HUES64 (cell line): ENCODE measurements around the gene ZNF653.

ENCODE experiments used
- H3K27ac ChIP-seq: 2 replicates; pipeline ENCODE4 v1.7.0; 2013; ENCODE audit warnings: low read depth, low read length, inconsistent platforms
- H3K27me3 ChIP-seq: 2 replicates; pipeline ENCODE4 v1.6.1; 2013; ENCODE audit warnings: mild to moderate bottlenecking, low read length; ENCODE audit not compliant: insufficient read depth
- H3K36me3 ChIP-seq: 2 replicates; pipeline ENCODE4 v1.6.1; 2013; ENCODE audit warnings: mild to moderate bottlenecking, low read length; ENCODE audit not compliant: insufficient read depth
- H3K4me1 ChIP-seq: 2 replicates; pipeline ENCODE4 v1.6.1; 2013; ENCODE audit warnings: mild to moderate bottlenecking, low read length, moderate library complexity; ENCODE audit not compliant: insufficient read depth
- H3K4me3 ChIP-seq: 2 replicates; pipeline ENCODE4 v1.5.1; 2013; ENCODE audit warnings: mild to moderate bottlenecking, low read length, moderate library complexity
- H3K9ac ChIP-seq: 2 replicates; pipeline ENCODE4 v1.6.1; 2013; ENCODE audit warnings: mild to moderate bottlenecking, low read depth, low read length
- H3K9me3 ChIP-seq: 2 replicates; pipeline ENCODE4 v1.6.1; 2013; ENCODE audit warnings: low read depth, low read length; ENCODE audit not compliant: insufficient read depth
- WGBS: fragments of 150-250, 120-280 bp; methylation state at CpG from one replicate; pipeline ENCODE4 v1.1.7; 2013; ENCODE audit warnings: missing lambda C conversion rate; 5-methylcytosine and 5-hydroxymethylcytosine counted together

Gene ZNF653

DNA sequence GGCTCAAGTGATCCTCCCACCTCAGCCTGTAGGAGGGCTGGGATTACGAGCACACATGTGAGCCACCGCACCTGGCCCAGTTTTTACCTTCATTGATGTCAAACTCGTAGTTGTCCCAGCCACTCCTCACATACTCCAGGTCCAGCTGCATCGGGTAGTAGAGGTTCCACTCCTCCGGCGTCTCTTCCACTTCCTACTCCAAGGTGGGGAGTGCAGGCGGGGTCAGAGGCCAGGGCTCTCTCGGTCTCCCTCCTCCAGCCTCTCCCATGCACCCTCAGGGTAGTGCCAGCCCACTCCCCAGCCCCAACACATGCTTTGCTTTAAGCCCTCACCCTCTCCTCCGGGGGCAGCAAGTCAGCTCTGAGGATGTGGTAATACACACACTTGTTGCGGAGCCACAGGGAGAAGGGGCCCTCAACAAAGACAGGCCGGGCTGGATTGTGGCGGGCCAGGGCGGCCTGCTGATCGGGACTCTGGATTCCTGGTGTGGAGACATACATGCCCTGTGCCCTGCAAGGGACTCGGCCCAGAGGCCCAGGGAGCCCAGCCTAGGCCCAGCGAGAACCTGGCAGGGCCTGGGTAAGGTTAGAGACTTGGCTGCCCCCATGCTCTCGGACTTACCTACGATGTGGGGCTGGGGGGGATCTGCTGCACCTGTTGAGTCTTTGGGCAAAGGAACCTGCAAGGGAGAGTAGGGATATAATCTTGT, 1.9 kb upstream of the ZNF653 start:
- H3K9ac ChIP-seq = no peak overlapping the region
- 94% methylated on average over 18 of the region's 18 CpGs for WGBS
- no peaks in the 10 kb centered on the region for H3K9me3 ChIP-seq
- H3K27me3 ChIP-seq = no peaks in the 10 kb centered on the region
- H3K27ac ChIP-seq = no peak overlapping the region
- peaks cover 5% of the 10 kb centered on the region; the same call in 1 of the 2 replicates for H3K4me1 ChIP-seq
- peaks cover 9% of the 10 kb centered on the region for H3K36me3 ChIP-seq
- H3K4me3 ChIP-seq = no peak overlapping the region

DNA sequence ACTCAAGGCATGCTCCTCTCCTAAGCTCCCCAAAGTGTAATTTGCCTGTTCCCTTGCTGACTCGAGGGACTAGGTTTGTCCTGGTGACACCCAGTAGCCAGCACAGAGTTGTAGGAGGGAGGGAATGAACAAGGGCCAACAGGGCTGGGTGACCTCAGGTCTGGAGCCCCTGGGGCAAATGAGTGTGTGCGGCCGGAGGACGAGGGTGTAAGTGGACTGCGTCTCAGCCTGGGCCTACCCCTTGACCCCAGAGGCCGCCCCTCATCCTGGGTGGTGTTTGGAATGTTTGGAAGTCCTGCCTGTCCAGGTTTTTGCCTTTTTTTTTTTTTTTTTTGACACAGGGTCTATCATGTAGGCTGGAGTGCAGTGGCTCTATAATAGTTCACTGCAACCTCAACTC, 1.3 kb upstream of the ZNF653 start:
- Histone ChIP-seq H3K4me3 (no peak overlapping the region), H3K27ac (no peak overlapping the region), H3K9me3 (no peaks in the 10 kb centered on the region), H3K36me3 (peaks cover 5% of the 10 kb centered on the region), H3K9ac (no peak overlapping the region), H3K27me3 (no peaks in the 10 kb centered on the region), H3K4me1 (peaks cover 5% of the 10 kb centered on the region; the same call in 1 of the 2 replicates)
- 92% methylated on average over 6 of the region's 6 CpGs for WGBS

DNA sequence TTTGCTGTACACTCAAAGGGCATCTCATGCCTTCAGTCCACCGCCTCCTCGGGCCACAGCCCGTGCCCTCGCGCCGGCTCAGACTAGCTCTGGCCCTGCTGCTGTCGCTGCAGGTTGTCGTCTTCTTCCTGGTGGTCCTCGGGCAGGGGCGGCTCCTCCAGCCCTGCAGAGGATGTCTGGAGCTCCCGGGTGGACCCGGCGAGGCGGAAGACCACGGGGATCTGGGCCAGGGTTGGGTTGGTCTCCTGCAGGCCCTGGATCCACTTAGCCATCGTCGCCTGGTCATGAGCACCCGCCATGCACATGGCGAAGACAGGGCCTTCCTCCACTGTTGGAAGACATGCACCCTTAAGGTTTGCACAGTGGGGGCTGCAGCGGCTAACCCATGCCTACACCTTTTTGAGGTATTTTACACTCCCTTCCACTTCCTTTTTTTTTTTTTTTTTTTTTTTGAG, 489 bp upstream of the ZNF653 start:
- WGBS = 61% methylated on average over 20 of the region's 20 CpGs
- Histone ChIP-seq H3K9ac (peak overlapping the region; percentile 93), H3K4me3 (peak overlapping the region; percentile 83), H3K27ac (peak overlapping the region; percentile 15), H3K27me3 (no peaks in the 10 kb centered on the region), H3K36me3 (peaks cover 1% of the 10 kb centered on the region), H3K9me3 (no peaks in the 10 kb centered on the region), H3K4me1 (peaks cover 5% of the 10 kb centered on the region; the same call in 1 of the 2 replicates)

DNA sequence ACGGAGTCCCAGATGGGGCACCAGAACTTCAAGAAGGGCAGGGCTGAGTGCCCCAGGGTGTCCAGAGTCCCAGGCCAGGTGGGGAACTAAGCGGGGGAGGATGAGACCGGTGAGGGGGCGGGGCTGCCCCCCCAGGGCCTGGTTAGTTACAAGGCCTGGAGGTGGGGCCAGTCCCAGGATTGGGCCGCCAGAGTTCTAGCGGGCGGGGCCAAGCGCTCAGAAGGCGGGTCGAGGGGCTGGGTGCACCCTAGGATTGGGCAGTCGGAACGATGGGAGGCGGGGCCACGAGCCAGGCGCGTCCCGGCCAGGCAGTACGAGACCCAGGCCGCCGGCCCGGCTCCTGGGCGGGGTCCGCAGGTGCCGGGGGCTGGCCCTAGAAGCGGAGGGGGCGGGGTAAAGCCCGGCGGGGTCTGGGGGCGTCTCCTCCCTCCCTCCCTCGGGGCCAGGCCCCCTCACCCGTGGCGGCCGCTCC, 571 bp downstream of the ZNF653 start:
- H3K4me1 ChIP-seq = peaks cover 5% of the 10 kb centered on the region; the same call in 1 of the 2 replicates
- H3K9me3 ChIP-seq = no peaks in the 10 kb centered on the region
- H3K36me3 ChIP-seq = no peaks in the 10 kb centered on the region
- peak overlapping the region; percentile 93 for H3K9ac ChIP-seq
- under 1% methylated on average over 33 of the region's 33 CpGs for WGBS
- no peaks in the 10 kb centered on the region for H3K27me3 ChIP-seq
- peak overlapping the region; percentile 95 for H3K27ac ChIP-seq
- H3K4me3 ChIP-seq = peak overlapping the region; percentile 83

DNA sequence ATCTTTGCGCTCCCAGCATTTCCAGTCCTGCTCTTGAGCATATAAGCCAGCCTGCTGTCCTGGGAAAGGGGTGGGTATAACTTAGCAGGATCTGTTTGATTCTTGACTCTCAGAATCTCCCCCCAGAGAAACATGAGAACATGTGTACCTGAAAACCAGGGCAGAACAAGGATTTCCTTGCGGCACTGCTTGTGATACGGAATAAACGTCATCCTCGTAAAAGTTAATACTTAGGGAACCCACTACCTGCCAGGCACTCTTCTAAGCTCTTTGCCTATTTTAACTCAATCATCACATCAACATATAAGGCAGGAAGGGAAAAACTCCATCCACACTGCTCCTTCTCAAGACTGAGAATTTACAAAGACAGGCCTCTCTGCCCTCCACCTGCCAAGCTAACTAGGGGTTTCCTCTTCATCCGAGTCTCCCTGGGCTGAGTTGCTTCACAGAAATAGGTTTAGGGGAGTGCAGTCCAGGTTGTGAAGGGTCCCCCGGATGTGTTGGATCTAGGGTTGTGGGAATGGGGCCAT, 1.1 kb downstream of the ZNF653 start:
- H3K4me3 ChIP-seq = peak overlapping the region; percentile 83
- peaks cover 5% of the 10 kb centered on the region; the same call in 1 of the 2 replicates for H3K4me1 ChIP-seq
- WGBS = 69% methylated on average over 7 of the region's 7 CpGs
- H3K36me3 ChIP-seq = no peaks in the 10 kb centered on the region
- H3K9ac ChIP-seq = peak overlapping the region; percentile 73
- H3K27ac ChIP-seq = 0 out of 2 replicates have a peak overlapping the region, but pooled peaks have one; percentile 9
- no peaks in the 10 kb centered on the region for H3K27me3 ChIP-seq
- no peaks in the 10 kb centered on the region for H3K9me3 ChIP-seq

DNA sequence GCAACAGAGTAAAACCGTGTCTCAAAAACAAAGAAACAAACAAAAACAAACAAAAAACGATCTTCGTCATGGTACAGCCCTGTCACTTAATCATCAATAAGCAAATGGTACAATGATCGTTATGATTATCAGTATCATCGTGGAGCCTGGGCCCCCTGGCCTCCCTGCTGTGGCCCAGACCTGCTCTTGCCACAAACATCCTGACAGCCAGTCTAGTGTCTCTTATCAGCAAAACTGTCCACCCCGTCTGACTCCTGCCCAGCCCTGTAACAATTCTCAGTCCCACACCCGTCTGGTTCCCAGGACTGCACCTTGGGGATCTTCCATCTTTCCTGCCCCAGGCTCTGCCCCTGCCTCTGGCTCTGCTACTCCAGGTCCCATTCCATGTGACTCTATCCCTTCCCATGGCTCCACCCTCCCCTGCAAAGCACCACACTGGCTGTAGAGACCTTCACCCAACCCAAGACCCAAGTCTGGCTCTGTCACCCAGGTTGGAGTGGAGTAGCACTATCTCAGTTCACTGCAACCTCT, 5.7 kb downstream of the ZNF653 start:
- Histone ChIP-seq H3K4me1 (peaks cover 5% of the 10 kb centered on the region; the same call in 1 of the 2 replicates), H3K9ac (no peak overlapping the region), H3K9me3 (no peaks in the 10 kb centered on the region), H3K27ac (no peak overlapping the region), H3K4me3 (no peak overlapping the region), H3K36me3 (peaks cover 8% of the 10 kb centered on the region; the same call in 1 of the 2 replicates), H3K27me3 (no peaks in the 10 kb centered on the region)
- WGBS = 93% methylated on average over 7 of the region's 7 CpGs

DNA sequence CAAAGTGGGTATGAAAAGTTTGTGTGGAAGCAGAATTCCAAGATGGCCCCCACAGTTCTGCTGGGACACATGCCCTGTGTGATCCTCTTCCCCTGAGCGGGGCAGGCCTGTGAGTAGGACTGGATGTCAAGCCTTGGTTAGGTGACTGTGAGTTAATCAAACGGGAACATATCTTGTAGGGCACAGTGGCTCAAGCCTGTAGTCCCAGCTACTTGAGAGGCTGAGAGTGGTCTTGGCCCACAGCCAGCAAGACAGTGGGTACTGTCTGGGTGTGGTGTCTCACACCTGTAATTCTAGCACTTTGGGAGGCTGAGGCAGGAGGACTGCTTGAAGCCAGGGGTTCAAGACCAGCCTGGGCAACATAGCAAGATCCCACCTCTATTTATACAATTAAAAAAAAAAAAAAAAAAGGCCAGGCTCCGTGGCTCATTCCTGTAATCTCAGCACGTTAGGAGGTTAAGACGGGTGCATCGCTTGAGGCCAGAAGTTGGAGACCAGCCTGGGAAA, 6.4 kb downstream of the ZNF653 start:
- no peaks in the 10 kb centered on the region for H3K4me1 ChIP-seq
- no peaks in the 10 kb centered on the region for H3K9me3 ChIP-seq
- H3K4me3 ChIP-seq = no peak overlapping the region
- WGBS = 91% methylated on average over 6 of the region's 6 CpGs
- H3K27ac ChIP-seq = no peak overlapping the region
- peaks cover 13% of the 10 kb centered on the region; the same call in 1 of the 2 replicates for H3K36me3 ChIP-seq
- no peaks in the 10 kb centered on the region for H3K27me3 ChIP-seq
- no peak overlapping the region for H3K9ac ChIP-seq

DNA sequence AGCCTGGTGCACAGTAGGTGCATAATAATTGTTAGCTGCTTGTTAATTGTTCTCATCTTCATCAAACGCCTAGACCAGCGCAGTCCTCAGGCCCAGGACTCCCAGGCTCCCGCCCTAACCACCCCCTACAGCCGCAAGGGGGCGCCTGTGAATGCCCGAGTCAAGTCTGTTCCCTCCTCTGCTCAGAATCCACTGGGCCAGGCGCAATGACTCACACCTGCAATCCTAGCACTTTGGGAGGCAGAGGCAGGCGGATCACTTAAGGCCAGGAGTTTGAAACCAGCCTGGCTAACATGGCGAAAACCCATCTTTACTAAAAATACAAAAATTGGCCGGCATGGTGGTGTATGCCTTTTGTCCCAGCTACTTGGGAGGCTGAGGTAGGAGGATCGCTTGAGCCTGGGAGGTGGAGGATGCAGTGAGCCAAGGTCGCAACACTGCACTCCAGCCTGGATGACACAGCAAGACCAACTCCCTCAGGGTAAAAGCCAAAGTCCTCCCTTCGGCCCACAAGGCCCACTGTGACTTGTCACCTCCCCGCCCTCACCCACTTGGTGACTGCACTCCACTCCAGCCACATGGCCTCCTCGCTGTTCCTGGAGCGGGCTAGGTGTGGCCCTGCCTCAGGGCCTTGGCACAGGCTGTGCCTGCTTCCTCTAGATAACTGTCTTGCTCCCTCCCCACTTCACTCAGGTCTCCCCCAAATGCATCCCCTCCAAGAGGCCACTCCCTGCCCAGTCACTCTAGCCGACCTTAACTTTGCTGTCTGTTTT, 9.1 kb downstream of the ZNF653 start:
- Histone ChIP-seq H3K27ac (no peak overlapping the region), H3K4me3 (no peak overlapping the region), H3K9ac (no peak overlapping the region), H3K27me3 (no peaks in the 10 kb centered on the region), H3K4me1 (no peaks in the 10 kb centered on the region), H3K36me3 (peaks cover 13% of the 10 kb centered on the region; the same call in 1 of the 2 replicates), H3K9me3 (no peaks in the 10 kb centered on the region)
- 69% methylated on average over 17 of the region's 17 CpGs for WGBS

DNA sequence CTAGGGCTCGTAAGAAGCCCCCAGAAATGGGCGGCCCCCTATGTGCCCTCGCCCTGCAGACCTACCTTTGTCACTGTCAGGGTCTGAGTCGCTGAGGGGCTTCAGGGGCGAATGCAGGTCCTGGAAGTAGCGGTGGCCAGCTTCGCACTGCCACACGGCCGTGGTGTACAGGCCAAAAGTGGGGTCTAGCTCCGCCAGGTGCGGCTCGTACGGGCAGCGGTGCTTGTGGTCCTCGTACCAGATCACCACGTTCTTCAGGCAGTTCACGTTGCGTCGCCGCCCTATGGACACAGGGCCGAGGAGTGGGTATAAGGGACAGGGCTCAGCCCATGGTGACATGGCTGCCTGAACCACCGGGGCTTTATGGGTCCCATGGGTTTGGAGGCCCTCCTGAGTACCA, 9.8 kb downstream of the ZNF653 start:
- peaks cover 13% of the 10 kb centered on the region; the same call in 1 of the 2 replicates for H3K36me3 ChIP-seq
- WGBS = 95% methylated on average over 22 of the region's 22 CpGs
- H3K9me3 ChIP-seq = no peaks in the 10 kb centered on the region
- no peak overlapping the region for H3K27ac ChIP-seq
- no peaks in the 10 kb centered on the region for H3K27me3 ChIP-seq
- H3K4me1 ChIP-seq = no peaks in the 10 kb centered on the region
- no peak overlapping the region for H3K9ac ChIP-seq
- no peak overlapping the region for H3K4me3 ChIP-seq

DNA sequence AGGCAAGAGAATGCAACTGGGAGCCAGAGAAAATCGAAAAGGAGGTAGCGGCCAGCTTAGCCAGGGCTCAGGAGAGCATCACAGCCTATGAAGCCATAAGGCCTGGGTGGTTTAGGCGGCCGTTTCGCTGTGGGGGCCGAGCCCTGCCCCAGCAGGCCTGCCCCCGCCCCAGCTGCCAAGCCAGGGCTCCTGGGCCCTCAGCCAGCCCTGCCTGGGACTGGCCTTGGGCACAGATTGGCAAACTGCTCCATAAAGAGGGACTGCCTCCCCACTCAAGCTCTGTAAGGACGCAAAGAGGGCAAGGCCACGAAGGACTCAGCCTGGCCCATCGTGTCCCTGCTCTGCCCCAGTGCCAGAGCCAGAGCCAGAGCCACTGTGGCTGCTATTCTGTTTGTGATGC, 10.2 kb downstream of the ZNF653 start:
- Histone ChIP-seq H3K4me1 (no peaks in the 10 kb centered on the region), H3K27ac (no peak overlapping the region), H3K36me3 (peaks cover 13% of the 10 kb centered on the region; the same call in 1 of the 2 replicates), H3K27me3 (no peaks in the 10 kb centered on the region), H3K4me3 (no peak overlapping the region), H3K9me3 (no peaks in the 10 kb centered on the region), H3K9ac (no peak overlapping the region)
- 92% methylated on average over 10 of the region's 10 CpGs for WGBS
